OCI-LY1 (cell line): ENCODE results near the gene CASQ1.

Experiments used
- EZH2 ChIP-seq: fragments of 200-600 bp; sonication (generic), shearing (Covaris generic); IDR thresholded peaks from 2 replicates; pipeline ENCODE4 v1.8.0; 2017; ENCODE audit warnings: borderline replicate concordance, mixed run types, mild to moderate bottlenecking, antibody characterized with exemption, low read length, moderate library complexity, mixed read lengths
- TF ChIP-seq, protein P1 (sequence below): fragments of 200-600 bp; sonication (generic), shearing (Covaris generic); IDR thresholded peaks from 2 replicates; pipeline ENCODE4 v1.5.1; 2017; ENCODE audit warnings: mild to moderate bottlenecking, antibody characterized with exemption, low read length, moderate library complexity, mixed read lengths

DNA sequence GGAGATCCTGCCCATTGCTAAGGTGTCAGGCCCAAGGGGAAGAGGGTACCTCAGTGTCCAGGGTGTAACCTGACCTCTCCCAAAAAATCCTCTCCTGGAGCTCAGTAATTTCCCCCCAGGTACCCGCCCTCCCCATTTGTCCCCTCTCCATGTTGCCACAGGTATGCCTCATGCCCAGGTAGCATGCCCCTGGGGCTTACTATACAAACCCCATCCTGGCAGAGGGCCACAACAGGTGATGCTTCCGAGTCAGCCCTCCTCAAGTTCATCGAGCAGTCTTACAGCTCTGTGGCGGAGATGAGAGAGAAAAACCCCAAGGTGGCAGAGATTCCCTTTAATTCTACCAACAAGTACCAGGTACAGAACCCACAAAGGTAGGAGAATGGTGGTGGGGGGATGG lies 23.3 kb upstream of the CASQ1 start:
- TF ChIP-seq, protein P1, sequence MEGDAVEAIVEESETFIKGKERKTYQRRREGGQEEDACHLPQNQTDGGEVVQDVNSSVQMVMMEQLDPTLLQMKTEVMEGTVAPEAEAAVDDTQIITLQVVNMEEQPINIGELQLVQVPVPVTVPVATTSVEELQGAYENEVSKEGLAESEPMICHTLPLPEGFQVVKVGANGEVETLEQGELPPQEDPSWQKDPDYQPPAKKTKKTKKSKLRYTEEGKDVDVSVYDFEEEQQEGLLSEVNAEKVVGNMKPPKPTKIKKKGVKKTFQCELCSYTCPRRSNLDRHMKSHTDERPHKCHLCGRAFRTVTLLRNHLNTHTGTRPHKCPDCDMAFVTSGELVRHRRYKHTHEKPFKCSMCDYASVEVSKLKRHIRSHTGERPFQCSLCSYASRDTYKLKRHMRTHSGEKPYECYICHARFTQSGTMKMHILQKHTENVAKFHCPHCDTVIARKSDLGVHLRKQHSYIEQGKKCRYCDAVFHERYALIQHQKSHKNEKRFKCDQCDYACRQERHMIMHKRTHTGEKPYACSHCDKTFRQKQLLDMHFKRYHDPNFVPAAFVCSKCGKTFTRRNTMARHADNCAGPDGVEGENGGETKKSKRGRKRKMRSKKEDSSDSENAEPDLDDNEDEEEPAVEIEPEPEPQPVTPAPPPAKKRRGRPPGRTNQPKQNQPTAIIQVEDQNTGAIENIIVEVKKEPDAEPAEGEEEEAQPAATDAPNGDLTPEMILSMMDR = no peak
- no peak for TF ChIP-seq EZH2
